ENCODE results near the gene LILRA2.
"Not testable (repeated sequence)": the region's sequence is repeated elsewhere in the genome, so short reads cannot be mapped to it uniquely, and the experiment has no call there.

LILRA2 gene

DNA sequence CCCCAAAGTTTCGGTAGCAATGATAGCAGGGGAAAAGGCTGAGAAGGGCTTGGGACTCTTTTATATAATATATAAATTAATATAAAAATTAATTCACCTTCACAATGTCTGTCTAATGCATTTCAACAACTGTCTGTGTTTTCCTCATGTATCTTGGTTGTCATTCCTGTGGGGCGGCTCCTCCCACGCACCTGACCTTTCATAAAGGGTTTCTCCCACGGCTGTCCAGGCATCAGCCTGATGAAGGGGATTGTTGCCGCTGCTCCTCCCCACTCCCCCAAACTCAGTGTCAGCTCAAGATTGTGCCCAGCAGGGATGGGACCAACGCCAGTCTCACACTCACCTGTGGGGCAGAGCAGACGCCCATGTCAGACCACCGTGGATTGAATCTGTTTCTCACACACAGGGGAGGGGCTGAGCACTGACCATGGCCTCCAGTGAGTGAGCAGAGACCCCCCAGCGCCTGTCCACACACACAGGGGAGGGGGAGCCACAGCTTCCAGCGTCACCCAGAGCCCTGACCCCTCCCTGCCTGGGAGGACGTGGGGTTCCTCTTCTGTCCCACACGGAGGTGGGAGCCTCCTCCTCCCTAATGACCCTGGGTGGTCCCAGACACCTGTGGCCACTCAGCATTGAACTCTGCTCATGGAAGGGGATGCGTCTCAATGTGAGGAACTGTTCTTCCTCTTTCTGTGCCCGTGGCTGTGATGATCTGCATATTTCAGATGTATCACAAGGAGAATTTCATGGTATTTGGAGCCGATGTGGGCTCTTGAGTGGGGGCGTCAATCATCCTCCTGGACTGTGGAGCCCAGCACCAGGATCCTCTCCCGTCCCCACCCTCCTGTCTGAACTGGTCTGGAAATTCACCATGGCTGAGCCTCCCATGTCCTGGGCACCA is 1.6 kb upstream of the LILRA2 start:
- DNase-seq (ENCODE audit: low read depth in 2 of 2) = not testable (repeated sequence)

DNA sequence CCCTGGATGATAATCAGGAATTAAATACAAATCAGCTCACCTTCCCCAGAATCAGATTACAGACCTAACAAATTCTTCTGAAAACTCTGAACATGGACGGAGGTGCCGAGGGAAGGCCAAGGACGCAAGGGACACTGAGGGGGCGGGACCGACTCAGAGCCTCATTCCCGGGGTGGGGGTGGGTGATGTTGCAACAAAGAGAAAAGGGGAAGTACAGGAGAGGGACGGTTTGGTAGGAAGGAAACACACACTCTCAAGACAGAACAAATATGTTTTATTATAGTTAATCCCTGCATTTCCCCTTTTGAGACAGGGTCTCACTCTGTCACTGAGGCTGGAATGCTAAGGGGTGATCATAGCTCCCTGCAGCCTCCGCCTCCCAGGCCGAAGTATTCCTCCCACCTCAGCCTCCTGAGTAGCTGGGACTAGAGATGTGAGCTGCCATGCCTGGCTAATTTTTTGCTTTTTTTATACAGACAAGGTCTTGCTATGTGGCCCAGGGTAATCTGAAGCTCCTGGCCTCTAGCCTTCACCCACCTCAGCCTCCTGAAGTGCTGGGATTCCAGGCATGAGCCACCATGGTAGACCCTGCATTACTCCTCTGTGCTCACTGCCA is 786 bp upstream of the LILRA2 start:
- DNase-seq (ENCODE audit: low read depth in 2 of 2) = no peak

- DNase-seq (ENCODE audit: low read depth in 2 of 2) = no peak
Measured at GRCh38 chr19:54574051-54574450, 461 bp downstream of the LILRA2 start.

DNA sequence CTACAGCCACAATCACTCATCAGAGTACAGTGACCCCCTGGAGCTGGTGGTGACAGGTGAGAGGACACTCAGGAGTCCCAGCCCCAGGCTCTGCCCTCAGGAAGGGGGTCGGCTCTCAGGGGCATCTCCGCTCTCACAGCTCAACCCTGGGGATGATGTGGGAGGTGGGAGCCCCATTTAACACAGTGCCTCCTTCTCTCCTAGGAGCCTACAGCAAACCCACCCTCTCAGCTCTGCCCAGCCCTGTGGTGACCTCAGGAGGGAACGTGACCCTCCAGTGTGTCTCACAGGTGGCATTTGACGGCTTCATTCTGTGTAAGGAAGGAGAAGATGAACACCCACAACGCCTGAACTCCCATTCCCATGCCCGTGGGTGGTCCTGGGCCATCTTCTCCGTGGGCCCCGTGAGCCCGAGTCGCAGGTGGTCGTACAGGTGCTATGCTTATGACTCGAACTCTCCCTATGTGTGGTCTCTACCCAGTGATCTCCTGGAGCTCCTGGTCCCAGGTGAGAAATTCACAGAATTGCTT is 1.0 kb downstream of the LILRA2 start:
- no peak for DNase-seq (ENCODE audit: low read depth in 2 of 2)

DNA sequence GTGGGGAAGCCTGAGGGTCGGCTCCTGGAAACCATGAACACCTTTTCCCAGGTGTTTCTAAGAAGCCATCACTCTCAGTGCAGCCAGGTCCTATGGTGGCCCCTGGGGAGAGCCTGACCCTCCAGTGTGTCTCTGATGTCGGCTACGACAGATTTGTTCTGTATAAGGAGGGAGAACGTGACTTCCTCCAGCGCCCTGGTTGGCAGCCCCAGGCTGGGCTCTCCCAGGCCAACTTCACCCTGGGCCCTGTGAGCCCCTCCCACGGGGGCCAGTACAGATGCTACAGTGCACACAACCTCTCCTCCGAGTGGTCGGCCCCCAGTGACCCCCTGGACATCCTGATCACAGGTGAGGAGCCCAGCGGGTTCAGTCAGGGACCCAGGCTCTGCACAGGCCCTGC is 1.6 kb downstream of the LILRA2 start:
- not testable (repeated sequence) for DNase-seq (ENCODE audit: low read depth in 2 of 2)

GRCh38 chr19:54576411-54576976 is 2.9 kb downstream of the LILRA2 start:
- no peak for DNase-seq (ENCODE audit: low read depth in 2 of 2)

- no peak for DNase-seq (ENCODE audit: low read depth in 2 of 2)
Measured at GRCh38 chr19:54577334-54577733, 3.7 kb downstream of the LILRA2 start.

GRCh38 chr19:54578268-54578667 is 4.7 kb downstream of the LILRA2 start:
- not testable (repeated sequence) for DNase-seq (ENCODE audit: low read depth in 2 of 2)

- DNase-seq (ENCODE audit: low read depth in 2 of 2) = no peak
Measured at GRCh38 chr19:54586397-54586796, 12.8 kb downstream of the LILRA2 start.

DNA sequence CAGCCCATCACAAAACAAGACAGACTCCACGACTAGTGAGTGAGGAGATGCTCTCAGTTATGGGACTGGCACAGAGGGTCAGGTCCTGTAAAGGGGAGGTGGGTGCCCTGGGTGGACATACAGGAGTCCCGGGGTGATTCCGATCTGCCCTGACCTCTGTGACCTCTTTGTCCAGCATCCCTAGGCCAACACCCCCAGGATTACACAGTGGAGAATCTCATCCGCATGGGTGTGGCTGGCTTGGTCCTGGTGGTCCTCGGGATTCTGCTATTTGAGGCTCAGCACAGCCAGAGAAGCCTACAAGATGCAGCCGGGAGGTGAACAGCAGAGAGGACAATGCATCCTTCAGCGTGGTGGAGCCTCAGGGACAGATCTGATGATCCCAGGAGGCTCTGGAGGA is 13.4 kb downstream of the LILRA2 start:
- DNase-seq (ENCODE audit: low read depth in 2 of 2) = no peak

DNA sequence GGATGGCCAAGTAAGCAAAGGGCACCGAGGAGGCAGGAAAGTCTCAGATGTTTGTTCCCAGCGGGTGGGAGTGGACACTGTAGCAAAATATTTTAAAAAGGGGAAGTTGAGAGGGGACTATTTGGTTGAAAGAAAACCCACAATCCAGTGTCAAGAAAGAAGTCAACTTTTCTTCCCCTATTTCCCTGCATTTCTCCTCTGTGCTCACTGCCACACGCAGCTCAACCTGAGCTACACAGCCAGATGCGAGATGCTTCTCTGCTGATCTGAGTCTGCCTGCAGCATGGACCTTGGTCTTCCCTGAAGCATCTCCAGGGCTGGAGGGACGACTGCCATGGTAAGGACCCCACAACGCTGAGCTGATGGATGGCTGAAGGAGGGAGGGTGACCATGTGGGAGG is 19.9 kb downstream of the LILRA2 start, which contains the start of gene LILRA1:
LILRA1 (plus strand) TSS at position 188 of the 400 bp plus-strand sequence. CDS start 613 bp downstream, outside the sequence.
- DNase-seq (ENCODE audit: low read depth in 2 of 2) = not testable (repeated sequence)

DNA sequence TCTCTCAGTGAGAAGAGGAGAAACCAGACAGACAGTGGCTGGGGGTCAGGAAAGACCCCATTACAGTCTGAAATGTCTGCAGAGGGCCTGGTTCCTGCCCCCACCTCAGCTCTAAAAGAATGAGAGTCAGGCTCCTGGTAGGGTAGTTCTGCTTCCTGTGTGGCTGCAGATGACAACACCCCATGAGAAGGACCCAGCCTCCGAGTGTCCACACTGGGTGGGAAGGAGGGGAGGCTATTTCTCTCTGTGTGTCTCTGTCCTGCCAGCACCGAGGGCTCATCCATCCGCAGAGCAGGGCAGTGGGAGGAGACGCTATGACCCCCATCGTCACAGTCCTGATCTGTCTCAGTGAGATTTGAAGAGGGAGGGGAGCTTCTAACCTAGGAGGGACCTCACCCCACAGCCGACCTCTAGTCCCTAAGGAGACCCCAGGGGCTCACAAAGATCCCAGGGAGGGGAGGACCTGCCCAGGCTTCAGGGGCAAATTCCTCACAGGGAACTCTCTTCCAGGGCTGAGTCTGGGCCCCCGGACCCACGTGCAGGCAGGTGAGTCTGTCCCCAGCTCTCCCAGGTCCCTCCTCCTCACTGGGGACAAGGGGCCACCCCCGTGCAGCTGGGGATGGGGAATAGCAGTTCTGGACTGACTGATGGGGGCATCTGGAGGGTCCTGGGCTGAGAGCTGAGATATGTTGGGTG is 20.5 kb downstream of the LILRA2 start:
- not testable (repeated sequence) for DNase-seq (ENCODE audit: low read depth in 2 of 2)

- no peak for DNase-seq (ENCODE audit: low read depth in 2 of 2)
Measured at GRCh38 chr19:54594737-54595136, 21.1 kb downstream of the LILRA2 start.

- not testable (repeated sequence) for DNase-seq (ENCODE audit: low read depth in 2 of 2)
Measured at GRCh38 chr19:54595680-54596436, 22.3 kb downstream of the LILRA2 start.

DNA sequence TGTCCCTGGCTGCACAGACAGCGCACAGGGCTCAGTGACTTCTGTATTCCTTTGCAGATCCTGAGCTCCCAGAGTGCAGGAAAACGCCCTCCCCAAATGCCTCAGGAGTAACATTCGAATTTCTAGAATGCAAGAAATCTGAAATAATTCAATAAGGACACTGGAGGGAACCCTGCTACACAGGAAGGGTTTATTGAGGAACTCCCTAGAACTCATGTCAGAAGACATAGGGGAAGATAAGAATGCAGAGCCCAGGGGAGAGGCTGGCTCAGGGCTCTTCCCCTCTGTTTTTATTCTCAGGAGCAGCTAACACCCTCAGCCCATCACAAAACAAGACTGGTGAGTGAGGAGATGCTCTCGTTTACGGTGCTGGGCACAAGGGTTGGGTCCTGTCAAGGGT is 26.6 kb downstream of the LILRA2 start:
- no peak for DNase-seq (ENCODE audit: low read depth in 2 of 2)

DNA sequence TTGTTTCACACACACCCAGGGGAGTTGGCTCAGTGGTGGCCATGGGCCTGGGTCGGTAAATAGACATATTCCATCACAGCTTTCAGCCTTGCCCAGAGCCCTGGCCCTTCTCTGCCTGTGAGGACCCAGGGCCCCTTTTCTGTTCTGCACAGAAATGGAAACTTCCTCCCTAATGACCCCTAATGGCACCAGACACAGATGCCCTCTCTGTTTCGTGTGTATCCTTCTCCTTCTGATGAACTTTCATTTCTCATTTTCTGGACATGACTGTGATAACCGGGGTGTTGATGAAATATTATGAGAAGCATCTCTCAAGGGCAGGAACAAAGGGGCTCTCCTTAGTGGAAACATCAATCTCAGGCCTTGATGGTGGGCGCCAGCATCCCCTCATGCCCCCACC is 32.6 kb downstream of the LILRA2 start:
- no peak for DNase-seq (ENCODE audit: low read depth in 2 of 2)

DNA sequence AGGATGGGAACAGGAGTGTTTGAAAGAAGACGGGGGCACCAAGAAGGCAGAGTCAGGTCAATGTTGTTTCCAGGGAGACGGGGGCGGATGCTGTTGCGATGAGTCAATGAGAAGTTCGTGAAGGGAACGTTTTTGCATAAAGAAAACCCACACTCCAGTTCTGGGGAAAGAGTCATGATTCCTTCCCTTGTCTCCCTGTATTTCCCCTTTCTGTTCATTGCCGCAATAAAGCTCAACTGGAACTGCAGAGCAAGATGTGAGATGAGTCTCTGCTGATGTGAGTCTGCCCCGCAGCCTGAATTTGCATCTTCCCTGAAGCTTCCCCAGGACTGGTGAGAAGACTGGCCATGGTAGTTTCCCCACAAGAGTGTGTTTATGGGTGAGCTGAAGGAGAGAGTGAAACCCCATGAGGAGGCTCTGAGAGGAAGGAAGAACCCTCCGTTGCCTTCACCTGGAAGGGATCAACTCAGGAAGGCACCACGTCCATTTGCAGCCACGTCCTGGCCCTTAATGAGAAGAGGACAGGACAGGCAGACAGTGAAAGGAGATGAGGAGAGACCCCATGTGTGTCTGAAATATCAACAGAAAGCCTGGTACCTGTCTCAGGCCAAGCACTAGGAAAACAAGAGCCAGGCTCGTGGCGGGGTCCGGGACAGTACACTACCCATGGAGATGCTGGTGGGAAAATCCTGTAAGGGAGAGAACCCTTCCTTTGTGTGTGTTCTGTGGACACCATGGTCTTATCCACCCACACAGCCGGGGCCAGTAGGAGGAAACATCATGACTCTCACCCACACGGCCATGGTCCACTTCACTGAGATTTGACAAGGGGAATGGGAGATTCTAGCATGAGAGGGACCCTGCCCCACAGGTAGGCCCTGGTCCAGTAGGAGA is 33.5 kb downstream of the LILRA2 start:
- DNase-seq (ENCODE audit: low read depth in 2 of 2) = no peak

GRCh38 chr19:54607785-54608150 is 34.2 kb downstream of the LILRA2 start:
- DNase-seq (ENCODE audit: low read depth in 2 of 2) = no peak

GRCh38 chr19:54608205-54608604 is 34.6 kb downstream of the LILRA2 start:
- no peak for DNase-seq (ENCODE audit: low read depth in 2 of 2)

DNA sequence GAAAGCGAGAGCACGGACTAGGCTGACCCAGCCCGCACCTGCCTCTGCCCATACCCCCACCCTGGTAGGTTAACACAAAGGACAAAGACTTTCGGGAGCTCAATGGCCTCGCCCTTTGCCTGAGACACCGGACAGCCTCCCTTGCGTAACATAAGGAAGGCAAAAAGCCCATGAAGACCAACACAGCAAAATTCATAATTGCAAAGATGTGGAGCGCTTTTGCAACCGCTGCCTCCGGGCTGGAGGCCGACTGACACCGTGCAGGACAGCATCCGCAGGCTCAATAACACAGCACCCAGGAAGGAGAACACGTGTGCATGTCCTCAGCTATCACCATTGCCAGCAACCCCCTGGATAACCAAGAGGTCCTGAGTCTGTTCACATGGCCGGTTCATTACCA is 35.2 kb downstream of the LILRA2 start:
- no peak for DNase-seq (ENCODE audit: low read depth in 2 of 2)

Measured in stimulated activated CD8-positive, alpha-beta memory T cell treated with anti-CD3 and anti-CD28 coated beads, Interleukin-2, amount 100 ng/mL, for 48 hours (primary cell).